ENCODE results near the gene TTC8.

DNA sequence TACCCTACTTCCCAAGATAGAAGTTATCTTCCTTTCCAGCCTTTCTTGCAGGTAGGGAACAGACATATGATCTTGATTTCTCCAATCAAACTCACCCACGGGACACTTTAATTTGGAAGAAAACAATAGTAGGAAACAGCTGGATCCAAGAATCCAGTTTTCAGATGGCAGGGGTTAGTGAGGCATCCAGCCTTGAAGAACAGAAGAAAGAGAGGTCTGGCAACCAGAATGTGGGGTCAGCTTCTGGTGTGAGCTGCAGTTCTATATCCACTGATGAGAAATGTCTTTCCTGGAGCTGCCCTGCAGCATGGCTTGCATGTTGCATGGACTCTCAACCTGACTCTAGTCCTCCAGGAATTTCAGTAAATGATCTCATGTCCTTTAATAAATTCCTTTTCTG lies 83.8 kb downstream of the TTC8 start:
- TF ChIP-seq POLR2A (IDR thresholded peaks at IDR 0.05; ENCODE audit: low read depth, low read length) (no peak), EZH2 (IDR thresholded peaks at IDR 0.05; ENCODE audit: borderline replicate concordance, low read depth, low read length, severe bottlenecking) (no peak), MYC (IDR thresholded peaks at IDR 0.05; ENCODE audit: low read depth, low read length) (no peak), JUN (IDR thresholded peaks at IDR 0.05; ENCODE audit: borderline replicate concordance, insufficient read depth, insufficient read length, low read depth) (no peak), POLR2AphosphoS5 (IDR thresholded peaks at IDR 0.05; ENCODE audit: insufficient read depth, low read depth, low read length) (no peak), FOS (IDR thresholded peaks at IDR 0.05; ENCODE audit: borderline replicate concordance, insufficient read depth, low read length) (no peak), GATA2 (IDR thresholded peaks at IDR 0.05; ENCODE audit: insufficient read depth, insufficient read length, low read depth, low read length) (no peak)
- TF ChIP-seq, protein P1, sequence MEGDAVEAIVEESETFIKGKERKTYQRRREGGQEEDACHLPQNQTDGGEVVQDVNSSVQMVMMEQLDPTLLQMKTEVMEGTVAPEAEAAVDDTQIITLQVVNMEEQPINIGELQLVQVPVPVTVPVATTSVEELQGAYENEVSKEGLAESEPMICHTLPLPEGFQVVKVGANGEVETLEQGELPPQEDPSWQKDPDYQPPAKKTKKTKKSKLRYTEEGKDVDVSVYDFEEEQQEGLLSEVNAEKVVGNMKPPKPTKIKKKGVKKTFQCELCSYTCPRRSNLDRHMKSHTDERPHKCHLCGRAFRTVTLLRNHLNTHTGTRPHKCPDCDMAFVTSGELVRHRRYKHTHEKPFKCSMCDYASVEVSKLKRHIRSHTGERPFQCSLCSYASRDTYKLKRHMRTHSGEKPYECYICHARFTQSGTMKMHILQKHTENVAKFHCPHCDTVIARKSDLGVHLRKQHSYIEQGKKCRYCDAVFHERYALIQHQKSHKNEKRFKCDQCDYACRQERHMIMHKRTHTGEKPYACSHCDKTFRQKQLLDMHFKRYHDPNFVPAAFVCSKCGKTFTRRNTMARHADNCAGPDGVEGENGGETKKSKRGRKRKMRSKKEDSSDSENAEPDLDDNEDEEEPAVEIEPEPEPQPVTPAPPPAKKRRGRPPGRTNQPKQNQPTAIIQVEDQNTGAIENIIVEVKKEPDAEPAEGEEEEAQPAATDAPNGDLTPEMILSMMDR (IDR thresholded peaks at IDR 0.05; ENCODE audit: extremely low read depth in 1 of 2, insufficient read depth in 1 of 2, low read depth in 1 of 2, low read length in 2 of 2): no peak
- TF ChIP-seq, protein P2, sequence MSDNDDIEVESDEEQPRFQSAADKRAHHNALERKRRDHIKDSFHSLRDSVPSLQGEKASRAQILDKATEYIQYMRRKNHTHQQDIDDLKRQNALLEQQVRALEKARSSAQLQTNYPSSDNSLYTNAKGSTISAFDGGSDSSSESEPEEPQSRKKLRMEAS (IDR thresholded peaks at IDR 0.05; ENCODE audit: insufficient read depth, insufficient read length): no peak
